Fibroblast of lung (primary cell): ENCODE measurements around the gene WBP2.

Experiments used
- CTCF ChIP-seq, 2 donors: IDR thresholded peaks in 1 of 2; conservative IDR thresholded peaks in 1 of 2; 1 replicate in 1 of 2; 2 replicates in 1 of 2; pipeline ENCODE4 v1.5.1; 2011 to 2012; ENCODE audit warnings: low read length in 2 of 2, control low read depth in 1 of 2, inconsistent platforms in 1 of 2, low read depth in 1 of 2, mild to moderate bottlenecking in 1 of 2
- EZH2 ChIP-seq: IDR thresholded peaks from 2 replicates; pipeline ENCODE4 v1.5.1; 2012; ENCODE audit warnings: low read length, control low read depth, mild to moderate bottlenecking; ENCODE audit errors: missing control alignments

DNA sequence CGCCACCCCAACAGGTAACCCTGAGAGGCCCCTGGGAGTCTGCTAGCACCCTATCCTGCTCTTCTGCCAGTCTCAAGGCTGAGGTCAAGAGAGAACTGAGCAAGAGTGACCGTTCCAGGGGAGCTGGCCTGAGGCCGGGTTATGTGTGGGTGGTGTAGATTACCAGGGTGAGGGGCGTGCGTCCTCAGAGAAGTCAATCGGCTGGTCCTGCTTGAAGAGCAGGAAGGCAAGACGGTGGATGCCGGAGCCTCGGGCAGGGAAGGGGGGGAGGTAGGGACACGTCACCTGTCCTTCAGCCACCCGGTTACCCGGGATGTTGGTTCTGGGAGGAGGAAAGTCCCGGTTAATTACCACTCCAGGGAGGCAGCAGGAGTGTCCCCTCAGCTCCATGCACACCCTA, 44.2 kb upstream of the WBP2 start:
- TF ChIP-seq CTCF (conservative IDR thresholded peaks at IDR 0.05 in 1 of 2, IDR thresholded peaks at IDR 0.05 in 1 of 2; ENCODE audit: low read depth in 1 of 2, low read length in 2 of 2) (no peak), EZH2 (no peak)
